Natural killer cell (primary cell): ENCODE data around the gene CDKN2D. TPM values are rescaled to one million over a fixed set of nuclear protein-coding genes. Genes with fewer than 3 reads are reported as not detected.

Experiments used
- ATAC-seq, 3 donors: fragments of 150-1000 bp in 2 of 3; fragments of 200-7000 bp in 1 of 3; cut with Tn5 transposase; 1 replicate in 1 of 3; 2 replicates in 2 of 3; pipeline ENCODE4 v1.10.0; 2021; ENCODE audit warnings: mild to moderate bottlenecking in 2 of 3, moderate library complexity in 2 of 3
- DNase-seq, 2 donors: peaks; one replicate each; pipeline versions ENCODE4 v3.0.0 to v3.0.0-alpha.2; 2013 to 2021; ENCODE audit warnings: mixed read lengths in 1 of 2
- H3K27ac ChIP-seq: one replicate; pipeline ENCODE4 v1.5.1; 2013; ENCODE audit warnings: mild to moderate bottlenecking, low read length
- H3K27me3 ChIP-seq: one replicate; pipeline ENCODE4 v1.6.1; 2013; ENCODE audit warnings: low read length; ENCODE audit not compliant: control insufficient read depth, insufficient read depth
- H3K36me3 ChIP-seq: one replicate; pipeline ENCODE4 v1.6.1; 2013; ENCODE audit warnings: low read length; ENCODE audit not compliant: control insufficient read depth, insufficient read depth
- H3K4me1 ChIP-seq: one replicate; pipeline ENCODE4 v1.6.1; 2013; ENCODE audit warnings: low read length; ENCODE audit not compliant: control insufficient read depth, insufficient read depth
- H3K4me3 ChIP-seq: one replicate; pipeline ENCODE4 v1.5.1; 2013; ENCODE audit warnings: low read length
- H3K9me3 ChIP-seq: one replicate; pipeline ENCODE4 v1.6.1; 2013; ENCODE audit warnings: low read length; ENCODE audit not compliant: control insufficient read depth, insufficient read depth
- H3K27ac Mint-ChIP-seq, 2 donors: one replicate each; pipeline ENCODE4 v1.8.0; 2022; ENCODE audit warnings: mild to moderate bottlenecking in 2 of 2, mixed read lengths in 2 of 2, moderate library complexity in 1 of 2
- H3K27me3 Mint-ChIP-seq, 2 donors: one replicate each; pipeline ENCODE4 v1.8.0; 2022; ENCODE audit warnings: low read depth in 2 of 2, mixed read lengths in 2 of 2
- H3K36me3 Mint-ChIP-seq: one replicate; pipeline ENCODE4 v1.8.0; 2022; ENCODE audit warnings: mixed read lengths
- H3K4me1 Mint-ChIP-seq, 2 donors: one replicate each; pipeline ENCODE4 v1.8.0; 2022; ENCODE audit warnings: mixed read lengths in 2 of 2
- H3K4me3 Mint-ChIP-seq: one replicate; pipeline ENCODE4 v1.8.0; 2022; ENCODE audit warnings: mild to moderate bottlenecking, moderate library complexity, mixed read lengths
- H3K9me3 Mint-ChIP-seq, 2 donors: one replicate each; pipeline ENCODE4 v1.8.0; 2022; ENCODE audit warnings: mixed read lengths in 2 of 2
- WGBS: methylation state at CpG from one replicate; pipeline ENCODE4 v1.1.7; 2013; ENCODE audit warnings: missing lambda C conversion rate; ENCODE audit not compliant: insufficient coverage; 5-methylcytosine and 5-hydroxymethylcytosine counted together
- intact Hi-C: fragments of 100-400 bp; cut with micrococcal nuclease; formaldehyde crosslinking; loops from one replicate; pipeline ENCODE4 v1.14.2; 2022
- total RNA-seq, 4 donors: library from RNA; stranded (reverse); fragments of 120-200 nt in 1 of 4; gene quantifications; one replicate each; pipeline versions ENCODE4 v1.2.3 to v1.2.4, GENCODE V29; 2013 to 2022
- TF ChIP-seq, protein P1 (sequence below): fragments of 200-600 bp; IDR thresholded peaks from one replicate; pipeline ENCODE4 v1.8.0; 2022; ENCODE audit warnings: antibody characterized with exemption

CDKN2D gene
- total RNA-seq, 3 donors from 2014 or later (not counting 1 experiment from before 2014, with no cell fraction given), result 82.7 to 102 (median 101) TPM

DNA sequence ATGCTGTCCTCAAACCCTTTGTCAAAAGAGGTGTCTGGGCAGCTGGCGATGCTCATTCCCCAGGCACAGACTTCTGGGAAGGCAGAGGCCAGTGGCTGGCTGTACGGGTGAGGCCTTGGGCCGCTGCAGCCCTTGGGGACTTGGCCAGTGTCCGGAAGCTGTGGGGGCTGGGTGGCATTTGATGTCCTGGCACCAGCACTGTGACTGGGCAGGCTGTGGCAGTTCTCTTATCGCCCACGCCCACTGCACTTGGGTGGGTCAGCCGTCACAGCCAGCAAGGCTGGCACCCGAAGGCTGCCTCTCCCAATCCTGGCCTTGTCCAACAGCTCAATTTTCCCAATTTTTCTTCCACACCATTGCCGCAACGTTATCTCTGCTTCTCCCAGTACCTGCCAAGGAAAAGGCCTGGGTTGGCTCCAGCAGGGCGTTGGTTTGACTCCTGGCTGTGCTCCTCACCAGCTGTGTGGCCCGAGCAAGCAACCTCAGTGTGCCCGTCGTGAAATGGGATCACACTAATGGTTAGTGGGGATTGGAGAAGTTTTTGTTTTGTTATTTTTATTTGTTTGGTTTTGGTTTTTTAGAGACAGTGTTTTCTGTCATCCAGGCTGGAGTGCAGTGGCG lies 43.8 kb upstream of the CDKN2D start:
- no peak for DNase-seq
- Histone ChIP-seq H3K4me3 (no peak overlapping the region), H3K27me3 (no peaks in the 10 kb centered on the region), H3K4me1 (peaks cover 72% of the 10 kb centered on the region), H3K9me3 (no peaks in the 10 kb centered on the region), H3K27ac (peak overlapping the region; percentile 13), H3K36me3 (peaks cover 4% of the 10 kb centered on the region)
- TF ChIP-seq, protein P1, sequence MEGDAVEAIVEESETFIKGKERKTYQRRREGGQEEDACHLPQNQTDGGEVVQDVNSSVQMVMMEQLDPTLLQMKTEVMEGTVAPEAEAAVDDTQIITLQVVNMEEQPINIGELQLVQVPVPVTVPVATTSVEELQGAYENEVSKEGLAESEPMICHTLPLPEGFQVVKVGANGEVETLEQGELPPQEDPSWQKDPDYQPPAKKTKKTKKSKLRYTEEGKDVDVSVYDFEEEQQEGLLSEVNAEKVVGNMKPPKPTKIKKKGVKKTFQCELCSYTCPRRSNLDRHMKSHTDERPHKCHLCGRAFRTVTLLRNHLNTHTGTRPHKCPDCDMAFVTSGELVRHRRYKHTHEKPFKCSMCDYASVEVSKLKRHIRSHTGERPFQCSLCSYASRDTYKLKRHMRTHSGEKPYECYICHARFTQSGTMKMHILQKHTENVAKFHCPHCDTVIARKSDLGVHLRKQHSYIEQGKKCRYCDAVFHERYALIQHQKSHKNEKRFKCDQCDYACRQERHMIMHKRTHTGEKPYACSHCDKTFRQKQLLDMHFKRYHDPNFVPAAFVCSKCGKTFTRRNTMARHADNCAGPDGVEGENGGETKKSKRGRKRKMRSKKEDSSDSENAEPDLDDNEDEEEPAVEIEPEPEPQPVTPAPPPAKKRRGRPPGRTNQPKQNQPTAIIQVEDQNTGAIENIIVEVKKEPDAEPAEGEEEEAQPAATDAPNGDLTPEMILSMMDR, result no peak
- H3K9me3 Mint-ChIP-seq, result no peaks in the 10 kb centered on the region
- H3K36me3 Mint-ChIP-seq, result no peaks in the 10 kb centered on the region
- H3K4me1 Mint-ChIP-seq, result peaks cover 37 to 43% of the 10 kb centered on the region in 2 donors
- intact Hi-C loops, result no loop called here
- 75% methylated on average over 15 of the region's 15 CpGs for WGBS
- peak overlapping the region; percentile 68 to 90 for H3K27ac Mint-ChIP-seq
- ATAC-seq, result peak in 1 of 3 donors; percentile 12
- H3K4me3 Mint-ChIP-seq, result peak overlapping the region; percentile 31
- H3K27me3 Mint-ChIP-seq, result no peaks in the 10 kb centered on the region

DNA sequence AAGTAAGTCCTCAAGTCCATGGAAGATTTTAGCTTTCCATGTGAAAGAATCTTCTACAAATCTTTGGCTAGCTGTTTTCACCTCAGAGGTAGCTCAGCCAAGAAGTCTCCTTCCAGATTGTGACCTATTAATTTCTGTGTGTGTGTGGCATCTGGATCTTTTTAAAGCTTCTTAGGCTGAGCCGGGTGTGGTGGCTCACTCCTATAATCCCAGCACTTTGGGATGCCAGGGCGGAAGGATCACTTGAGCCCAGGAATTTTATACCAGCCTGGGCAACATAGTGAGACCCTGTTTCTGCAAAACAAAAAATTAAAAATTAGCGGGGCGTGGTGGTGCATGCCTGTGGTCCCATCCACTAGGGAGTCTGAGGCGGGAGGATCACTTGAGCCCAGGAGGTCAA lies 43.1 kb upstream of the CDKN2D start:
- Histone ChIP-seq H3K4me3 (no peak overlapping the region), H3K4me1 (peaks cover 71% of the 10 kb centered on the region), H3K27me3 (no peaks in the 10 kb centered on the region), H3K36me3 (peaks cover 4% of the 10 kb centered on the region), H3K9me3 (no peaks in the 10 kb centered on the region), H3K27ac (no peak overlapping the region)
- TF ChIP-seq, protein P1, result no peak
- no peak overlapping the region for H3K4me3 Mint-ChIP-seq
- H3K27ac Mint-ChIP-seq, result peak overlapping the region; percentile 68 to 90
- H3K27me3 Mint-ChIP-seq, result no peaks in the 10 kb centered on the region
- DNase-seq, result no peak
- WGBS, result 100% methylated on average over 5 of the region's 5 CpGs
- peaks cover 34 to 36% of the 10 kb centered on the region in 2 donors for H3K4me1 Mint-ChIP-seq
- no peaks in the 10 kb centered on the region for H3K9me3 Mint-ChIP-seq
- intact Hi-C loops, result no loop called here
- no peak for ATAC-seq
- no peaks in the 10 kb centered on the region for H3K36me3 Mint-ChIP-seq

- ATAC-seq (peak in 2 of 3 donors; percentile 5 to 6), DNase-seq (peak; percentile 43 to 53)
- WGBS, result 11% methylated on average over 8 of the region's 9 CpGs
- H3K27ac Mint-ChIP-seq, result peak overlapping the region; percentile 95 to 98
- H3K27ac ChIP-seq, result peak overlapping the region; percentile 99
- H3K9me3 ChIP-seq, result no peaks in the 10 kb centered on the region
- TF ChIP-seq, protein P1, result no peak
- H3K36me3 Mint-ChIP-seq, result no peaks in the 10 kb centered on the region
- intact Hi-C loops, result loop anchor here (1.0 kb wide), 1 partner anchor 8 kb away; no protein-coding TSS in a partner anchor
- no peaks in the 10 kb centered on the region for H3K27me3 Mint-ChIP-seq
- peaks cover 59% of the 10 kb centered on the region for H3K4me1 ChIP-seq
- H3K36me3 ChIP-seq, result no peaks in the 10 kb centered on the region
- peak overlapping the region; percentile 95 for H3K4me3 ChIP-seq
- H3K27me3 ChIP-seq, result no peaks in the 10 kb centered on the region
- peaks cover 20 to 25% of the 10 kb centered on the region in 2 donors for H3K4me1 Mint-ChIP-seq
- H3K4me3 Mint-ChIP-seq, result peak overlapping the region; percentile 97
- H3K9me3 Mint-ChIP-seq, result no peaks in the 10 kb centered on the region
These were observed 35.7 kb upstream of the CDKN2D start for GRCh38 chr19:10604460-10604980.
